HEK293 (cell line): Measurements from ENCODE around the gene RPSA.

ENCODE experiments used
- KLF1 ChIP-seq: fragments of 450-650 bp; formaldehyde crosslinking; IDR thresholded peaks from 2 replicates; pipeline ENCODE4 v1.5.1; 2016; ENCODE audit warnings: missing biosample characterization, missing genetic modification characterization
- KLF16 ChIP-seq: fragments of 450-650 bp; formaldehyde crosslinking; IDR thresholded peaks from 2 replicates; pipeline ENCODE4 v1.5.1; 2017; ENCODE audit warnings: missing biosample characterization, missing genetic modification characterization
- REST ChIP-seq: fragments of 450-650 bp; formaldehyde crosslinking; IDR thresholded peaks from 2 replicates; pipeline ENCODE4 v1.5.1; 2016; ENCODE audit warnings: missing biosample characterization, missing genetic modification characterization
- ZBTB1 ChIP-seq: fragments of 450-650 bp; formaldehyde crosslinking; IDR thresholded peaks from 2 replicates; pipeline ENCODE4 v1.5.1; 2016; ENCODE audit warnings: missing biosample characterization, missing genetic modification characterization
- ZBTB44 ChIP-seq: fragments of 450-650 bp; IDR thresholded peaks from 2 replicates; pipeline ENCODE4 v1.5.1; 2018; ENCODE audit warnings: missing biosample characterization, mild to moderate bottlenecking, missing genetic modification characterization
- ZBTB48 ChIP-seq: fragments of 450-650 bp; formaldehyde crosslinking; IDR thresholded peaks from 2 replicates; pipeline ENCODE4 v1.5.1; 2016; ENCODE audit warnings: missing biosample characterization, missing genetic modification characterization
- ZFHX2 ChIP-seq: fragments of 450-650 bp; formaldehyde crosslinking; conservative IDR thresholded peaks from 2 replicates; pipeline ENCODE4 v1.5.1; 2016; ENCODE audit warnings: missing biosample characterization, missing genetic modification characterization
- ZNF146 ChIP-seq: fragments of 450-650 bp; formaldehyde crosslinking; IDR thresholded peaks from 2 replicates; pipeline ENCODE4 v1.5.1; 2016; ENCODE audit warnings: missing biosample characterization, missing genetic modification characterization
- ZNF513 ChIP-seq: fragments of 450-650 bp; IDR thresholded peaks from 2 replicates; pipeline ENCODE4 v1.5.1; 2018; ENCODE audit warnings: missing biosample characterization, missing genetic modification characterization
- ZNF549 ChIP-seq: fragments of 450-650 bp; IDR thresholded peaks from 2 replicates; pipeline ENCODE4 v1.5.1; 2018; ENCODE audit warnings: missing biosample characterization, missing genetic modification characterization, mild to moderate bottlenecking, inconsistent platforms, moderate library complexity
- TF ChIP-seq, protein P1 (sequence below): fragments of 450-650 bp; formaldehyde crosslinking; IDR thresholded peaks from 2 replicates; pipeline ENCODE4 v1.5.1; 2016; ENCODE audit warnings: missing biosample characterization, missing genetic modification characterization
- TF ChIP-seq, protein P2 (sequence below): fragments of 450-650 bp; formaldehyde crosslinking; IDR thresholded peaks from 2 replicates; pipeline ENCODE4 v1.5.1; 2016; ENCODE audit warnings: missing biosample characterization, missing genetic modification characterization
- TF ChIP-seq, protein P3 (sequence below): fragments of 450-650 bp; formaldehyde crosslinking; IDR thresholded peaks from 2 replicates; pipeline ENCODE4 v1.5.1; 2017; ENCODE audit warnings: missing biosample characterization, mild to moderate bottlenecking, missing genetic modification characterization, moderate library complexity
- TF ChIP-seq, protein P4 (sequence below): fragments of 450-650 bp; formaldehyde crosslinking; IDR thresholded peaks from 2 replicates; pipeline ENCODE4 v1.5.1; 2016; ENCODE audit warnings: missing biosample characterization, missing genetic modification characterization

DNA sequence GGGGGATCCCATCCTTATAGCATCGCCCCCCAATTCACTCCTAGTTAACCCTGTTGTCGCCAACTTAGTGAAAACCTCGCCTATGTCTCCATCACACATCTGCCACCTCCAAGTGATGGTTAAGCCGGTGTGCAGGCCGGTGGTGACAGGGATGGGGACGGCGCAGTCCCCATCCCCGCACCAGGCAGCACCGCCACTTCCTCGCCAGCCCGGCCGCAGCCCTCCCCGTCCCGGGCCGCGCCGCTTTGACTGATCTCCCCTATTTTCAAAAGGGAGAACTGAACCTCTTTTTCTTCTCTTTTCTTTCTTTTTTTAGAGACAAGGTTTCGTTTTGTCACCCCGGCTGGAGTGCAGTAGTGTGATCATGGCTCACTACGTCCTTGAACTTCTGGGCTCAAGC lies 49.6 kb downstream of the RPSA start:
- TF ChIP-seq, protein P1, sequence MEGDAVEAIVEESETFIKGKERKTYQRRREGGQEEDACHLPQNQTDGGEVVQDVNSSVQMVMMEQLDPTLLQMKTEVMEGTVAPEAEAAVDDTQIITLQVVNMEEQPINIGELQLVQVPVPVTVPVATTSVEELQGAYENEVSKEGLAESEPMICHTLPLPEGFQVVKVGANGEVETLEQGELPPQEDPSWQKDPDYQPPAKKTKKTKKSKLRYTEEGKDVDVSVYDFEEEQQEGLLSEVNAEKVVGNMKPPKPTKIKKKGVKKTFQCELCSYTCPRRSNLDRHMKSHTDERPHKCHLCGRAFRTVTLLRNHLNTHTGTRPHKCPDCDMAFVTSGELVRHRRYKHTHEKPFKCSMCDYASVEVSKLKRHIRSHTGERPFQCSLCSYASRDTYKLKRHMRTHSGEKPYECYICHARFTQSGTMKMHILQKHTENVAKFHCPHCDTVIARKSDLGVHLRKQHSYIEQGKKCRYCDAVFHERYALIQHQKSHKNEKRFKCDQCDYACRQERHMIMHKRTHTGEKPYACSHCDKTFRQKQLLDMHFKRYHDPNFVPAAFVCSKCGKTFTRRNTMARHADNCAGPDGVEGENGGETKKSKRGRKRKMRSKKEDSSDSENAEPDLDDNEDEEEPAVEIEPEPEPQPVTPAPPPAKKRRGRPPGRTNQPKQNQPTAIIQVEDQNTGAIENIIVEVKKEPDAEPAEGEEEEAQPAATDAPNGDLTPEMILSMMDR: no peak
- TF ChIP-seq ZNF549 (tag by site-specific recombination): no peak
- TF ChIP-seq ZNF513 (tag by site-specific recombination): no peak
- TF ChIP-seq KLF1: no peak
- no peak for TF ChIP-seq ZBTB1 (tag by site-specific recombination)
- no peak for TF ChIP-seq ZBTB48 (tag by site-specific recombination)
- TF ChIP-seq REST (tag by site-specific recombination): no peak
- TF ChIP-seq, protein P2, sequence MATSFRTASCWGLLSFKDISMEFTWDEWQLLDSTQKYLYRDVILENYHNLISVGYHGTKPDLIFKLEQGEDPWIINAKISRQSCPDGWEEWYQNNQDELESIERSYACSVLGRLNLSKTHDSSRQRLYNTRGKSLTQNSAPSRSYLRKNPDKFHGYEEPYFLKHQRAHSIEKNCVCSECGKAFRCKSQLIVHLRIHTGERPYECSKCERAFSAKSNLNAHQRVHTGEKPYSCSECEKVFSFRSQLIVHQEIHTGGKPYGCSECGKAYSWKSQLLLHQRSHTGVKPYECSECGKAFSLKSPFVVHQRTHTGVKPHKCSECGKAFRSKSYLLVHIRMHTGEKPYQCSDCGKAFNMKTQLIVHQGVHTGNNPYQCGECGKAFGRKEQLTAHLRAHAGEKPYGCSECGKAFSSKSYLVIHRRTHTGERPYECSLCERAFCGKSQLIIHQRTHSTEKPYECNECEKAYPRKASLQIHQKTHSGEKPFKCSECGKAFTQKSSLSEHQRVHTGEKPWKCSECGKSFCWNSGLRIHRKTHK: no peak
- TF ChIP-seq ZNF146 (tag by site-specific recombination): no peak
- TF ChIP-seq ZBTB44 (tag by site-specific recombination): no peak
- TF ChIP-seq, protein P3, sequence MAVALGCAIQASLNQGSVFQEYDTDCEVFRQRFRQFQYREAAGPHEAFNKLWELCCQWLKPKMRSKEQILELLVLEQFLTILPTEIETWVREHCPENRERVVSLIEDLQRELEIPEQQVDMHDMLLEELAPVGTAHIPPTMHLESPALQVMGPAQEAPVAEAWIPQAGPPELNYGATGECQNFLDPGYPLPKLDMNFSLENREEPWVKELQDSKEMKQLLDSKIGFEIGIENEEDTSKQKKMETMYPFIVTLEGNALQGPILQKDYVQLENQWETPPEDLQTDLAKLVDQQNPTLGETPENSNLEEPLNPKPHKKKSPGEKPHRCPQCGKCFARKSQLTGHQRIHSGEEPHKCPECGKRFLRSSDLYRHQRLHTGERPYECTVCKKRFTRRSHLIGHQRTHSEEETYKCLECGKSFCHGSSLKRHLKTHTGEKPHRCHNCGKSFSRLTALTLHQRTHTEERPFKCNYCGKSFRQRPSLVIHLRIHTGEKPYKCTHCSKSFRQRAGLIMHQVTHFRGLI (tag by site-specific recombination): no peak
- TF ChIP-seq, protein P4, sequence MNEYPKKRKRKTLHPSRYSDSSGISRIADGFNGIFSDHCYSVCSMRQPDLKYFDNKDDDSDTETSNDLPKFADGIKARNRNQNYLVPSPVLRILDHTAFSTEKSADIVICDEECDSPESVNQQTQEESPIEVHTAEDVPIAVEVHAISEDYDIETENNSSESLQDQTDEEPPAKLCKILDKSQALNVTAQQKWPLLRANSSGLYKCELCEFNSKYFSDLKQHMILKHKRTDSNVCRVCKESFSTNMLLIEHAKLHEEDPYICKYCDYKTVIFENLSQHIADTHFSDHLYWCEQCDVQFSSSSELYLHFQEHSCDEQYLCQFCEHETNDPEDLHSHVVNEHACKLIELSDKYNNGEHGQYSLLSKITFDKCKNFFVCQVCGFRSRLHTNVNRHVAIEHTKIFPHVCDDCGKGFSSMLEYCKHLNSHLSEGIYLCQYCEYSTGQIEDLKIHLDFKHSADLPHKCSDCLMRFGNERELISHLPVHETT (tag by site-specific recombination): no peak
- TF ChIP-seq KLF16 (tag by site-specific recombination): no peak
- no peak for TF ChIP-seq ZFHX2 (tag by site-specific recombination)
